IPS-20b (cell line): Measurements from ENCODE around the gene TUT7.
A peak's percentile ranks its signal among the peaks of the same experiment; 100 is the strongest.
"Not testable (repeated sequence)": the region's sequence is repeated elsewhere in the genome, so short reads cannot be mapped to it uniquely, and the experiment has no call there.

ENCODE experiments used
- H3K27ac ChIP-seq: one replicate; pipeline ENCODE4 v1.5.1; 2013; ENCODE audit warnings: low read length
- H3K27me3 ChIP-seq: 2 replicates; pipeline ENCODE4 v1.6.1; 2013; ENCODE audit warnings: mild to moderate bottlenecking, low read length, inconsistent platforms; ENCODE audit not compliant: insufficient read depth
- H3K36me3 ChIP-seq: 2 replicates; pipeline ENCODE4 v1.6.1; 2013; ENCODE audit warnings: low read depth, mild to moderate bottlenecking, inconsistent platforms, low read length, moderate library complexity; ENCODE audit not compliant: insufficient read depth
- H3K4me1 ChIP-seq: 2 replicates; pipeline ENCODE4 v1.6.1; 2013; ENCODE audit warnings: mild to moderate bottlenecking, control low read depth, inconsistent platforms, low read length, moderate library complexity; ENCODE audit not compliant: insufficient read depth
- H3K4me3 ChIP-seq: 2 replicates; pipeline ENCODE4 v1.5.1; 2013; ENCODE audit warnings: mild to moderate bottlenecking, low read length, inconsistent platforms
- H3K9ac ChIP-seq: 2 replicates; pipeline ENCODE4 v1.6.1; 2013; ENCODE audit warnings: low read depth, mild to moderate bottlenecking, inconsistent platforms, low read length, moderate library complexity
- H3K9me3 ChIP-seq: 2 replicates; pipeline ENCODE4 v1.6.1; 2013; ENCODE audit warnings: mild to moderate bottlenecking, low read depth, low read length, inconsistent platforms; ENCODE audit not compliant: insufficient read depth

TUT7 gene

GRCh38 chr9:86322973-86323644 lies 31.1 kb downstream of the TUT7 start:
- Histone ChIP-seq H3K9ac (no peak overlapping the region), H3K4me3 (no peak overlapping the region), H3K4me1 (peaks cover 8% of the 10 kb centered on the region), H3K27me3 (no peaks in the 10 kb centered on the region), H3K36me3 (peaks cover 98% of the 10 kb centered on the region), H3K9me3 (no peaks in the 10 kb centered on the region), H3K27ac (no peak overlapping the region)

- H3K36me3 ChIP-seq: peaks cover 98% of the 10 kb centered on the region
- no peaks in the 10 kb centered on the region for H3K4me1 ChIP-seq
- H3K27ac ChIP-seq: no peak overlapping the region
- H3K9me3 ChIP-seq: no peaks in the 10 kb centered on the region
- no peak overlapping the region for H3K9ac ChIP-seq
- no peaks in the 10 kb centered on the region for H3K27me3 ChIP-seq
- H3K4me3 ChIP-seq: no peak overlapping the region
Measured at GRCh38 chr9:86321373-86321772, 32.8 kb downstream of the TUT7 start.

GRCh38 chr9:86318187-86318586 lies 36.0 kb downstream of the TUT7 start:
- no peaks in the 10 kb centered on the region for H3K27me3 ChIP-seq
- no peaks in the 10 kb centered on the region; the same call in 1 of the 2 replicates for H3K9me3 ChIP-seq
- H3K4me3 ChIP-seq: no peak overlapping the region
- H3K27ac ChIP-seq: no peak overlapping the region
- H3K36me3 ChIP-seq: peaks cover 98% of the 10 kb centered on the region
- H3K4me1 ChIP-seq: no peaks in the 10 kb centered on the region
- no peak overlapping the region for H3K9ac ChIP-seq

GRCh38 chr9:86315078-86315477 lies 39.1 kb downstream of the TUT7 start:
- Histone ChIP-seq H3K9me3 (no peaks in the 10 kb centered on the region; the same call in 1 of the 2 replicates), H3K36me3 (peaks cover 83% of the 10 kb centered on the region), H3K9ac (no peak overlapping the region), H3K4me3 (no peak overlapping the region), H3K27me3 (no peaks in the 10 kb centered on the region), H3K27ac (no peak overlapping the region), H3K4me1 (no peaks in the 10 kb centered on the region)

GRCh38 chr9:86312959-86313358 lies 41.3 kb downstream of the TUT7 start:
- not testable (repeated sequence) for H3K27ac ChIP-seq, H3K4me3 ChIP-seq, H3K4me1 ChIP-seq, H3K9me3 ChIP-seq, H3K27me3 ChIP-seq, H3K9ac ChIP-seq
- H3K36me3 ChIP-seq: peaks cover 83% of the 10 kb centered on the region

- peaks cover 66% of the 10 kb centered on the region for H3K36me3 ChIP-seq
Measured at GRCh38 chr9:86308687-86309086, 45.5 kb downstream of the TUT7 start.

GRCh38 chr9:86304236-86304730 lies 49.9 kb downstream of the TUT7 start:
- Histone ChIP-seq H3K27ac (no peak overlapping the region), H3K36me3 (peaks cover 68% of the 10 kb centered on the region)

More at GRCh38 chr9:86308687-86309086, 45.5 kb downstream of the TUT7 start:
- H3K27ac ChIP-seq: no peak overlapping the region
- H3K9me3 ChIP-seq: no peaks in the 10 kb centered on the region; the same call in 1 of the 2 replicates
- no peak overlapping the region for H3K4me3 ChIP-seq
- H3K4me1 ChIP-seq: peaks cover 12% of the 10 kb centered on the region
- H3K9ac ChIP-seq: no peak overlapping the region
- no peaks in the 10 kb centered on the region for H3K27me3 ChIP-seq

GRCh38 chr9:86303316-86303975 lies 50.8 kb downstream of the TUT7 start:
- Histone ChIP-seq H3K4me1 (peaks cover 17% of the 10 kb centered on the region), H3K36me3 (peaks cover 68% of the 10 kb centered on the region), H3K27me3 (no peaks in the 10 kb centered on the region), H3K9ac (peak overlapping the region; percentile 47; the same call in 1 of the 2 replicates), H3K4me3 (no peak overlapping the region), H3K9me3 (no peaks in the 10 kb centered on the region), H3K27ac (peak overlapping the region; percentile 30)

More at GRCh38 chr9:86304236-86304730, 49.9 kb downstream of the TUT7 start:
- H3K27me3 ChIP-seq: no peaks in the 10 kb centered on the region
- no peaks in the 10 kb centered on the region for H3K9me3 ChIP-seq
- peak overlapping the region; percentile 22; the same call in 1 of the 2 replicates for H3K9ac ChIP-seq
- no peak overlapping the region for H3K4me3 ChIP-seq
- peaks cover 17% of the 10 kb centered on the region for H3K4me1 ChIP-seq

- Histone ChIP-seq H3K36me3 (peaks cover 59% of the 10 kb centered on the region), H3K9me3 (no peaks in the 10 kb centered on the region), H3K4me1 (peaks cover 17% of the 10 kb centered on the region), H3K27me3 (no peaks in the 10 kb centered on the region), H3K9ac (no peak overlapping the region), H3K4me3 (no peak overlapping the region), H3K27ac (no peak overlapping the region)
Measured at GRCh38 chr9:86301686-86302085, 52.5 kb downstream of the TUT7 start.

GRCh38 chr9:86300701-86301100 lies 53.5 kb downstream of the TUT7 start:
- Histone ChIP-seq H3K4me3 (no peak overlapping the region), H3K27me3 (no peaks in the 10 kb centered on the region), H3K9ac (no peak overlapping the region), H3K9me3 (no peaks in the 10 kb centered on the region), H3K27ac (no peak overlapping the region), H3K36me3 (peaks cover 56% of the 10 kb centered on the region), H3K4me1 (peaks cover 17% of the 10 kb centered on the region)

GRCh38 chr9:86298873-86299272 lies 55.3 kb downstream of the TUT7 start:
- Histone ChIP-seq H3K27me3 (no peaks in the 10 kb centered on the region), H3K4me3 (no peak overlapping the region), H3K9me3 (no peaks in the 10 kb centered on the region), H3K9ac (no peak overlapping the region), H3K36me3 (peaks cover 53% of the 10 kb centered on the region), H3K27ac (no peak overlapping the region), H3K4me1 (peaks cover 7% of the 10 kb centered on the region)

GRCh38 chr9:86290341-86290740 lies 63.9 kb downstream of the TUT7 start:
- H3K4me1 ChIP-seq: peaks cover 22% of the 10 kb centered on the region
- H3K4me3 ChIP-seq, H3K27ac ChIP-seq, H3K9ac ChIP-seq, H3K27me3 ChIP-seq, H3K9me3 ChIP-seq, H3K36me3 ChIP-seq: not testable (repeated sequence)
